ENCODE measurements around the gene FBXO33. TPM values are rescaled to one million over a fixed set of nuclear protein-coding genes. Genes with fewer than 3 reads are reported as not detected.

Gene FBXO33
- total RNA-seq, 6 experiments from 2014 or later: 15.3 to 18.1 (median 17.2) TPM

GRCh38 chr14:39372656-39373055 lies 59.6 kb downstream of the FBXO33 start:
- peak; percentile 22 for DNase-seq
- peaks cover 72% of the 10 kb centered on the region for H3K4me1 Mint-ChIP-seq (ENCODE audit: low read depth)
- no peak for TF ChIP-seq CTCF (IDR thresholded peaks at IDR 0.05)
- H3K9me3 Mint-ChIP-seq: no peaks in the 10 kb centered on the region
- H3K4me3 Mint-ChIP-seq: peak overlapping the region; percentile 58
- no peaks in the 10 kb centered on the region; the same call in 1 of the 2 replicates for H3K27me3 Mint-ChIP-seq (ENCODE audit: insufficient read depth)
- peak overlapping the region; percentile 74 for H3K27ac Mint-ChIP-seq
- peaks cover 5% of the 10 kb centered on the region for H3K36me3 Mint-ChIP-seq (ENCODE audit: low read depth)

- Mint-ChIP-seq H3K27me3 (ENCODE audit: insufficient read depth) (no peaks in the 10 kb centered on the region; the same call in 1 of the 2 replicates), H3K27ac (no peak overlapping the region), H3K9me3 (no peaks in the 10 kb centered on the region), H3K36me3 (ENCODE audit: low read depth) (peaks cover 10% of the 10 kb centered on the region), H3K4me3 (no peak overlapping the region), H3K4me1 (ENCODE audit: low read depth) (peaks cover 57% of the 10 kb centered on the region)
- no peak for TF ChIP-seq CTCF (IDR thresholded peaks at IDR 0.05)
- DNase-seq: no peak
Measured at GRCh38 chr14:39370415-39370814, 61.8 kb downstream of the FBXO33 start.

- Mint-ChIP-seq H3K27me3 (ENCODE audit: insufficient read depth) (no peaks in the 10 kb centered on the region; the same call in 1 of the 2 replicates), H3K4me1 (ENCODE audit: low read depth) (peaks cover 43% of the 10 kb centered on the region), H3K9me3 (peaks cover 7% of the 10 kb centered on the region), H3K36me3 (ENCODE audit: low read depth) (peaks cover 21% of the 10 kb centered on the region), H3K4me3 (no peak overlapping the region), H3K27ac (no peak overlapping the region)
- no peak for DNase-seq
- no peak for TF ChIP-seq CTCF (IDR thresholded peaks at IDR 0.05)
Measured at GRCh38 chr14:39369029-39369428, 63.2 kb downstream of the FBXO33 start.

DNA sequence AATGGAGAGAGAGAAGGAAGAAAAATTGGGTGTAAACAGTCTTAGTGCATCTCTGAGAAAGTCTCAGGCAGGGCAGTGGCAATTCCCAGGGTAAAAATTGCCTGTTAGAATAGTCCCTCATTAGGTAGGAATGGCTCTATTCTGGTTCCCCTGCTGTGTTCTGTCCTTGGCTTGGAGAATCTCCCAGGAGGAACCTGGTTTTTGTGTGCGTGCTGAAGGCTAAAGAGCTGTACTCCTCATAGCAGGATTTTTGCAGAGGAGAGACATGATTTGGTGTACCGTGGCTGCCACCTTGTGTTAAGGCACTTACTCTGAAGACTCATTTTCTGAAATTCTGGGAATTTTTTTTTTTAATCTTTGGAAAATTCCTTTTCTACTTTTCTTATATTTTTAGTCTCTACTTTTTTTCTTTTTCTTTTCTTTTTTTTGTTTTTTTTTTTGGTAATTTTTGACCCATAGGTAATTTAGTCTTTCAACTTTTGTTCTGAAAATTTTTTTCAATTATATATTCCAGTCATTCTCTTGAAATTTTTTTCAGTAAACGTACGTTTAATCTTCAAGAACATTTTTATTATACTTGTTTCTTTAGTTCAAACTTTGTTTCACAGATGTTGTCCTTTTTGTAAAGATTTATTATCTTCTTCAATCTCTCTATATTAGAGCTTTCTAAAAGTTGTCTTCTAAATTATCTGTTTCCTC lies 63.8 kb downstream of the FBXO33 start:
- DNase-seq: peak; percentile 71
- Mint-ChIP-seq H3K27me3 (ENCODE audit: insufficient read depth) (no peaks in the 10 kb centered on the region; the same call in 1 of the 2 replicates), H3K36me3 (ENCODE audit: low read depth) (peaks cover 21% of the 10 kb centered on the region), H3K27ac (0 out of 2 replicates have a peak overlapping the region, but pooled peaks have one; percentile 0), H3K4me3 (no peak overlapping the region), H3K4me1 (ENCODE audit: low read depth) (peaks cover 38% of the 10 kb centered on the region), H3K9me3 (peaks cover 7% of the 10 kb centered on the region)
- TF ChIP-seq CTCF (IDR thresholded peaks at IDR 0.05): peak; percentile 80

- Mint-ChIP-seq H3K36me3 (ENCODE audit: low read depth) (peaks cover 17% of the 10 kb centered on the region), H3K9me3 (peaks cover 7% of the 10 kb centered on the region), H3K4me3 (no peak overlapping the region), H3K27me3 (ENCODE audit: insufficient read depth) (no peaks in the 10 kb centered on the region; the same call in none of the 2 replicates), H3K4me1 (ENCODE audit: low read depth) (peaks cover 29% of the 10 kb centered on the region), H3K27ac (no peak overlapping the region)
- no peak for TF ChIP-seq CTCF (IDR thresholded peaks at IDR 0.05)
- no peak for DNase-seq
Measured at GRCh38 chr14:39367387-39367751, 64.9 kb downstream of the FBXO33 start.

All from HFFc6 (cell line).